ENCODE measurements around the gene KLK10.

The KLK10 gene

GRCh38 chr19:51003316-51003715, 16.2 kb downstream of the KLK10 start:
- TF ChIP-seq ZFX (IDR thresholded peaks at IDR 0.05; ENCODE audit: borderline replicate concordance) (no peak), CTCF (IDR thresholded peaks at IDR 0.05) (no peak)
- no peak overlapping the region for H3K27ac ChIP-seq

- TF ChIP-seq ZFX (IDR thresholded peaks at IDR 0.05; ENCODE audit: borderline replicate concordance) = no peak
- no peak for TF ChIP-seq CTCF (IDR thresholded peaks at IDR 0.05)
- H3K27ac ChIP-seq = no peak overlapping the region
Observed at GRCh38 chr19:51002542-51003311, 16.8 kb downstream of the KLK10 start.

GRCh38 chr19:51002089-51002532, 17.4 kb downstream of the KLK10 start:
- no peak overlapping the region for H3K27ac ChIP-seq
- TF ChIP-seq ZFX (IDR thresholded peaks at IDR 0.05; ENCODE audit: borderline replicate concordance) (no peak), CTCF (IDR thresholded peaks at IDR 0.05) (no peak)

GRCh38 chr19:51001515-51001914, 18.0 kb downstream of the KLK10 start, which contains the start of gene KLK8:
KLK8 (minus strand) TSS chr19:51001604; CDS start chr19:51001167, 437 bp downstream.
- no peak within 1 kb of the TSS for H3K27ac ChIP-seq
- TF ChIP-seq CTCF (IDR thresholded peaks at IDR 0.05) (no peak), ZFX (IDR thresholded peaks at IDR 0.05; ENCODE audit: borderline replicate concordance) (no peak)

GRCh38 chr19:51000981-51001380, 18.5 kb downstream of the KLK10 start:
- TF ChIP-seq ZFX (IDR thresholded peaks at IDR 0.05; ENCODE audit: borderline replicate concordance) (no peak), CTCF (IDR thresholded peaks at IDR 0.05) (no peak)
- H3K27ac ChIP-seq = no peak overlapping the region

- H3K27ac ChIP-seq = no peak overlapping the region
- TF ChIP-seq ZFX (IDR thresholded peaks at IDR 0.05; ENCODE audit: borderline replicate concordance) = no peak
- no peak for TF ChIP-seq CTCF (IDR thresholded peaks at IDR 0.05)
Observed at GRCh38 chr19:51000426-51000825, 19.1 kb downstream of the KLK10 start.

GRCh38 chr19:50998686-50999085, 20.8 kb downstream of the KLK10 start:
- H3K27ac ChIP-seq = no peak overlapping the region
- no peak for TF ChIP-seq CTCF (IDR thresholded peaks at IDR 0.05)
- TF ChIP-seq ZFX (IDR thresholded peaks at IDR 0.05; ENCODE audit: borderline replicate concordance) = no peak

Measured in 22Rv1 (cell line).